Fibroblast of upper back skin (primary cell): ENCODE data around the gene ELANE.
A peak's percentile ranks its signal among the peaks of the same experiment; 100 is the strongest.
"Not testable (repeated sequence)": the region's sequence is repeated elsewhere in the genome, so short reads cannot be mapped to it uniquely, and the experiment has no call there.

ENCODE experiments used
- DNase-seq: peaks from one replicate; pipeline ENCODE4 v3.0.0-alpha.2; 2013

ELANE gene

GRCh38 chr19:843180-843835 lies 8.8 kb upstream of the ELANE start:
- no peak for DNase-seq

- no peak for DNase-seq
Measured at GRCh38 chr19:843836-844545, 8.1 kb upstream of the ELANE start.

DNA sequence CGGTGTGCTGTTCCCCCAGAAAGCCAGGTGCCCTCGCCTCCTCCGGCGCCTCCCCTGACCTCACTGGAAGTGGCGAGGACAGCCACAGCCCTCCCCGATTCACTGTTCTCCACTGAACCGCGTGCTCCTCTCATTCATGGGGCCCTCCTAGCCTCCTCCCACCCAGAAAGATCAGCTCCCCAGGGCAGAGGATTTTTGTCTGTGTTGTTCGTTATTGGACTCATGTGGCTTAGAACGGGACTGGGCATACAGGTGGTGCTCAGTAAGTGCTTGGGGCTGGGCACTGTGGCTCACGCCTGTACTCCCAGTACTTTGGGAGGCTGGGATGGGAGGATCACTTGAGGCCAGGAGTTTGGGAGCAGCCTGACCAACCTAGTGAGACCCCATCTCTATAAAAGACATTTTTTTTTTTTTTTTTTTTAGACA lies 7.5 kb upstream of the ELANE start:
- no peak for DNase-seq

- no peak for DNase-seq
Measured at GRCh38 chr19:845707-846521, 6.2 kb upstream of the ELANE start.

GRCh38 chr19:848386-848921 lies 3.6 kb upstream of the ELANE start:
- DNase-seq = no peak

- DNase-seq = not testable (repeated sequence)
Measured at GRCh38 chr19:849195-849594, 2.9 kb upstream of the ELANE start.

- DNase-seq = peak; percentile 84
Measured at GRCh38 chr19:850221-850978, 1.7 kb upstream of the ELANE start.

DNA sequence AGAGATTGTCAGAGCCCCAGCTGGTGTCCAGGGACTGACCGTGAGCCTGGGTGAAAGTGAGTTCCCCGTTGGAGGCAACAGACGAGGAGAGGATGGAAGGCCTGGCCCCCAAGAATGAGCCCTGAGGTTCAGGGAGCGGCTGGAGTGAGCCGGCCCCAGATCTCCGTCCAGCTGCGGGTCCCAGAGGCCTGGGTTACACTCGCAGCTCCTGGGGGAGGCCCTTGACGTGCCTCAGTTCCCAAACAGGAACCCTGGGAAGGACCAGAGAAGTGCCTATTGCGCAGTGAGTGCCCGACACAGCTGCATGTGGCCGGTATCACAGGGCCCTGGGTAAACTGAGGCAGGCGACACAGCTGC lies 1.1 kb upstream of the ELANE start:
- no peak for DNase-seq

GRCh38 chr19:853014-853585 lies 997 bp downstream of the ELANE start:
- no peak for DNase-seq

DNA sequence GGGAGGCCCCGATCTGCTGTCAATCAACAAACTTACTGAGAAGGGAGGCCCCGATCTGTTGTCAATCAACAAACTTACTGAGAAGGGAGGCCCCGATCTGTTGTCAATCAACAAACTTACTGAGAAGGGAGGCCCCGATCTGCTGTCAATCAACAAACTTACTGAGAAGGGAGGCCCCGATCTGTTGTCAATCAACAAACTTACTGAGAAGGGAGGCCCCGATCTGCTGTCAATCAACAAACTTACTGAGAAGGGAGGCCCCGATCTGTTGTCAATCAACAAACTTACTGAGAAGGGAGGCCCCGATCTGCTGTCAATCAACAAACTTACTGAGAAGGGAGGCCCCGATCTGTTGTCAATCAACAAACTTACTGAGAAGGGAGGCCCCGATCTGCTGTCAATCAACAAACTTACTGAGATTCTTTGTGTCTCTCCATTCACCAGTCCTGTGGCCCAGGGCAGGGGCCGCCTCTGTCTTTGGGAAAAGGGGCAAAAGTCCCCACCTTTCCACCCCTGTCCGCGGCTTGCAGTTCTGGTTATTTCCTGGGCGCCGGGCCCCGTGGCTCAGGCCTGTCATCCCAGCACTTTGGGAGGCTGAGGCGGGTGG lies 1.6 kb downstream of the ELANE start:
- DNase-seq = not testable (repeated sequence)

DNA sequence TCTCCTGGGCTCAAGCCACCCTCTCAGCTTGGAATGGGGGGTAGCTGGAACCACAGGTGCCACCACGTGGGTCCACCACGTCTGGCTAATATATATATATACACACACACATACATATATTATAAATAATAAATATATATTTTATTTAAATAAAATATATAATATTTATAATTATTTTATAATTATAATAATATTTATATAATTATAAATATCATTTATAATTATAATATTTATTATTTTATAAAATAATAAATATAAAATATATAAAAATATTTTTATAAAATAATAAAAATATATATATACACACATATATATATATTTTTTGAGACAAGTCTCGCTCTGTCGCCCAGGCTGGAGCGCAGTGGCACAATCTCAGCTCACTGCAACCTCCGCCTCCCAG lies 2.4 kb downstream of the ELANE start:
- DNase-seq = no peak

GRCh38 chr19:855142-855541 lies 3.0 kb downstream of the ELANE start:
- DNase-seq = no peak

GRCh38 chr19:855566-856120 lies 3.5 kb downstream of the ELANE start:
- no peak for DNase-seq

DNA sequence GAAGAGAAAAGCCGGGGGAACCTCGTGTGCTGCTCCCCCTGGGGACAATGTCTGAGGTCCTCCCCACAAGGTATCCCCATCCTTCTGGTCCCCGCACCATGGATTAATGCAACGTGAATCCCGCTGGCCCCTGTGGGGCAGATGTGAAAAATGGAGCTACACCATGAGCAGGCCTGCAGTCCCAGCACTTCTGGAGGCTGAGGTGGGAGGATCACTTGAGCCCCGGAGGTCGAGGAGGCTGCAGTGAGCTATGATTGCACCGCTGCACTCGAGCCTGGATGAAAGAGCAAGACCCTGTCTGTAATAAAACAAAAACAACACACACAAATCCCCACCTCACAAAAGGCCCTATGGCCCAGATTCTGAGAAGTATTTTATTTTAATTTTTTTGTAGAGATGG lies 6.2 kb downstream of the ELANE start:
- no peak for DNase-seq

DNA sequence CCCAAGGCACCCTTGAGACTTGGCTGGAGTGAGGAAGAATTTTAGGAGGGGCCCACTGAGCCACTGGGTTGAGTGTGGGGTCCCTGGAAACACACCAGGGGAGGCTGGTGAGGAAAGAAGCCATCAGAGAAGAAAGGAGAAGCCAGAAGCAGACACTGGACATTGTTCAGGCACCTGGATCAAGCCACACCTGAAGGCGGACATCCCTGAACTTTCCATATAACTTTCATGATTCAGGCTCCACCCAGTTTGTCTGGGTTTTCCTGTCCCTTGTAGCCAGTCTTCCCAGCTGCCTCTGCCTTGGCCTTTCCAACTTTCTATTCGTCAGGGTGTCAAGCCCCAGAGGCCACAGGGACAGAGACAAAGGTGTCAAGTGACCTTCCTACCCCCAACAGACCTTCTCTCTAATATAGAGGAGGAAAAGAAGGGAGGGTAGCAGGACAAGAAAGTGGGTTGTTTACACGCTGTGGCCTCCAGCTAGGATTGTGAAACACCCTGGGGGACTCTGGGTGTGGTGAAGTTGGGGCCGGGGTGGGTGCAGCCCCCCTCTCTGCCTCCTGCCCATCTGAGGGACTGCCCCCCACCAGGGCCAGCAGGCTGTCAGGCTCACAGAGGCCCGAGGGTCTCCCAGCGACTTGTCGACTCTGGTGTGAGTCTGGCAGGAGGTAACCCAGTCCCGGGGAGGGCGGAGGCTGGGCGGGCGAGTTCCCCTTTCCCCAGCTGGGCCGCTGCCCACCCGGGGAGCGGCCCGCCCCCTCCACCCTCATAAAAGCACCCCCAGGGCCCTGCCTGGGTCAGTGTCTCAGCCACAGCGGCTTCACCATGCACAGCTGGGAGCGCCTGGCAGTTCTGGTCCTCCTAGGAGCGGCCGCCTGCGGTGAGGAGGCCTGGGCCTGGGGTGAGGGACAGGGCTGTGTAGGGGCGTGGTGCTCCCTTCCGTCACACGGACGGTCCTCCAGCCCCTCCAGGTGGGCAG lies 7.1 kb downstream of the ELANE start, which contains the start of gene CFD:
CFD (plus strand) TSS at position 797 of the 976 bp plus-strand sequence; CDS start at position 823, 26 bp downstream.
- DNase-seq = no peak

- no peak for DNase-seq
Measured at GRCh38 chr19:861141-861755, 9.1 kb downstream of the ELANE start.

DNA sequence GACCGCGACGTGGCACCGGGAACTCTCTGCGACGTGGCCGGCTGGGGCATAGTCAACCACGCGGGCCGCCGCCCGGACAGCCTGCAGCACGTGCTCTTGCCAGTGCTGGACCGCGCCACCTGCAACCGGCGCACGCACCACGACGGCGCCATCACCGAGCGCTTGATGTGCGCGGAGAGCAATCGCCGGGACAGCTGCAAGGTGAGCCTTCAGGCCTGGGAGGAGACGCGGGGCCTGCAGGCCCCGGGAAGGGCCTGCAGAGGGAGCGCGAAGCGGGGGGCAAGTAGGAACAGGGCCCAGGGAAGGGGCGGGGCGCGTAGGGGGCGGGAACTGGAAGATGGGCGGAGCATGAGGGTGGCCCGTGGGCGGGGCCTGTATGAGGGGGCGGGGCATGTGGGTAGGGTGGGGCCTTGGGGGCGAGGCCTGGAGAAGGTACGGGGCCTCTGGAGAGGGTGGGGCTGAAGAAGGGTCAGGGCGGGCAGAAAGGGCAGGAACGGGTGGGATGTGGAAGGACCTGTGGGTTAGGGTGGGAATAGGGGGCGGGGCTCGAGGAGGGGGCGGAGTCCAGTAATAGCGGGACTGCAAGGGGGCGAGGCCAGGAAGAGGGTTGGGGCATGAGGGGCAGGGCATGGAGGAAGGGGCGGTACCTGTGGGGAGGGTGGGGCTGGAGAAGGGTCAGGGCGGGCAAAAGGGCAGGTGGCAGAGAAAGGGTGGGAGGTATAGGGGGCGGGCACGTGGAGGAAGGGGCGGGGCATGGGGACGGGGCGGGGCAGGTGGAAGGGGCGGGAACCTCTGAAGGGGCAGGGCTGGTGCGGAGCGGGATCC lies 9.9 kb downstream of the ELANE start:
- DNase-seq = peak; percentile 13

- DNase-seq = peak; percentile 41
Measured at GRCh38 chr19:862581-863314, 10.6 kb downstream of the ELANE start.
